Measurements from ENCODE around the gene SLC5A5. TPM values are rescaled to one million over a fixed set of nuclear protein-coding genes. Genes with fewer than 3 reads are reported as not detected.
A peak's percentile ranks its signal among the peaks of the same experiment; 100 is the strongest.
"Not testable (repeated sequence)": the region's sequence is repeated elsewhere in the genome, so short reads cannot be mapped to it uniquely, and the experiment has no call there.

Gene SLC5A5
- polyA plus RNA-seq, 12 donors = 0.05 to 0.11 (median 0.06) TPM; not detected in 6

- DNase-seq = not testable (repeated sequence)
These were observed 47.4 kb downstream of the SLC5A5 start for GRCh38 chr19:17919122-17919521.

DNA sequence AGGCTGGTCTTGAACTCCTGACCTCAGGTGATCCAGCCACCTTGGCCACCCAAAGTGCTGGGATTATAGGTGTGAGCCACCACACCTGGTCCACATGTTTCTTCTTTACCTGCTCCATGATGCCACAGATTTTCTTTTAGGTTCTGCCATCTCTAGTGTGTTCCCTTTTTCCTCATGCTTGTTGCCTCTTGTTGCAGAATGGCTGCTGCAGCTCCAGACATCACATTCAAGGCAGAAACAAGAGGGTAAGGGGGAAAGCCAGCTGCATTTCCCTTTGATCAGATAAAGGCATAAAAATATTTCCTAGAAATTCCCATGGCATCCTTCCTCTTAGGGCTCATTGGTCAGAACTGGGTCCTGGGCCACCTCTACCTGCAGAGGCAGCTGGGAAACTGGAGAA, 48.8 kb downstream of the SLC5A5 start:
- DNase-seq = no peak

GRCh38 chr19:17922138-17922537, 50.4 kb downstream of the SLC5A5 start:
- no peak for DNase-seq

GRCh38 chr19:17926044-17926443, 54.3 kb downstream of the SLC5A5 start:
- no peak for DNase-seq

DNA sequence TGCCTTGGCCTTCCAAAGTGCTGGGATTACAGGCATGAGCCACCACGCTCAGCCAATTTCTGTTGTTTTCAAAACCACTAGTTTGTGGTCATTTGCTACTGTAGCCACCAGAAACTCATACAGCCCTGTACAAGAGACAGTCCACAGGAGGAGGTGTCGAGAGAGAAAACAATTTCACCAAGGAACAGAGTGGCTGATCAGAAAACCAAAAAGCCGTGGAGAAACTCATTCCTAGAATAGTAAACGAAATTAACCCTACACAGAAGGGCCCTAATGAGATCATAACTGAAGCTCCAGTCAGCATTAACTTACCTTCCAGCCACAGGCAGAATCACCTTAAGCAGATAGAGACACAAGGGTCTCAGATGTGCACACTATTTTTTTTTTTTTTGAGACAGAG, 57.3 kb downstream of the SLC5A5 start:
- DNase-seq = no peak

DNA sequence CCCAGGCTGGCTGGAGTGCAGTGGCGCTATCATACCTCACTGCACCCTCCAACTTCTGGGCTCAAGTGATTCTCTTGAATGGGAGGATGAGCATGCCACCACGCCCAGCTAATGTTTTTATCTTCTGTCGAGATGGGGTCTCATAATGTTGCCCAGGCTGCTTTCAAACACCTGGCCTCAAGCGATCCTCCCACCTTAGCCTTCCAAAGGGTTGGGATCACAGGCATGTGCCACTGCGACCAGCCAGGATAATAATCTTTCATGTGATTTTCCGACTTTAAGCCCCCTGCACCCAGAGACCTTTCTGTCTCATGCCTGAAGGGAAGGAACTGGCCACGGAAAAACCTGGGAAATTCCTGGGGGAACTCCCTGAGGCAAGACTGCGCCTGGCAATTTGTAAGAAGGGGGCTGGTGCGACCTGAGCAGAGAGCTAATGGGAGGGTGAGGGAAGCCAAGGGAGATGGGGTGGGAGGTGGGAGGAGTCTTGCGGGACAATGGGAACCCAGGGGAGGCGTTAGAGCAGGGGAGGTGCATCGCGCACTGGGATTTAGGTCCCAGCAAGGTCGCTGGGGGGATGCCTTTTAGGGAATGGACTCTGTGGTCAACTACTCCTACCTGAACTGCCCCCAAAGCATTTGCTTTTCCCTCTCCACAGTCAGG, 59.9 kb downstream of the SLC5A5 start:
- DNase-seq = no peak

DNA sequence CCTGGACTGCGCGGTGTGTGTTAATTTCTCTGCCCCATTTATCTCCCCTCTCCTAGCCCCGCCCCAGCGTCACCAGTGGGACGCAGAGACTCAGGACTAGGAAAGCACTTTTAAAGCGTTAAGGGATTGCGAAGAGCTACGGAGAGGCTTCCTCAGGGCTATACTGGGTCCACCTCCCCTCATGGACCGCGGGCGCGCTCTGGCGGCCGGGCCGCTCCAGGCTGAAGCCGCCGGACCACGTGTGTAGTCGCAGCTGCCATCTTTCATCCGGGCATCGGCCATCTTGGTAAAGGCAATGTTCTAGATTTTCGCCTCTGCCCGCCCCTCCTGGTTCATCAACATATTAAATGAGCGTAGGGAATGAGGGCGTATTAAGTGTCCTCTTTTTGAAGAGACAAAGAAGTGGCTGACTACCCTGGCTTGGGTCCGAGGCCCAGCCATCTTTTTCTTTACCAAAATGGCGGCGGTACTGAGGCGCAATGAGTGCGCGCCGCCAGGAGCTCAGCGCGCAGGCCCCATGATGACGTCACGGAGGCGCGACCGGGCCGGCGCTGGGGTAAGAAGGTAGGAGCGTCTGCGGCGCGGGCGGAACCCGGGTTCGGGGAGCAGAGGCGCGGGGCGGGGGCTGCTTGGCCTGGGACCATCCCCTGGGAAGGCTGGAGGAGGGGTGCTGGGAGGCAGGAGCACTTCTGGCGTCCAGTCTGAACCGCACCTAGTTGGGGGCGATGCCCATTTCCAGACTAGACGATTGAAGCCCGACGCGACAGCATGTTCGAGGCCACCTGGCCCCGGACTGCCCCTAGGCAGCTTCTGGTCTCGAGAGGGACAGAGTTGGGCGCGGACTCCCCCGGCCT, 61.0 kb downstream of the SLC5A5 start, which contains the start of gene CCDC124:
TSS of gene CCDC124 (plus strand) at position 531 of the 854 bp plus-strand sequence. CDS start 3,406 bp downstream, outside the sequence.
- DNase-seq = peak; percentile 92

- DNase-seq = no peak
These were observed 61.8 kb downstream of the SLC5A5 start for GRCh38 chr19:17933414-17934129.

DNA sequence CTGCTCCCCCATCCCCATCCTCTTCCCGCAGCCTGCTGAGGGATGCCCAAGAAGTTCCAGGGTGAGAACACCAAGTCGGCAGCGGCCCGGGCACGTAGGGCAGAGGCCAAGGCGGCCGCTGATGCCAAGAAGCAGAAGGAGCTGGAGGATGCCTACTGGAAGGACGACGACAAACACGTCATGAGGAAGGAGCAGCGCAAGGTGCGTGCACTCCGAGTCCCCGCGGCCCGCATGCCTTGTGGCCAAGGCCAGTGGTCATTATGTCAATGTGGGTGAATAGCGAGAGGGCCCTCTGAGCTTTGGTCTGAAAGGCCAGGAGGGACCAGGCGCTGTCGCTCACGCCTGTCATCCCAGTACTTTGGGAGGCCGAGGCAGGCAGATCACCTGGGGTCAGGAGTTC, 64.6 kb downstream of the SLC5A5 start:
- no peak for DNase-seq

- DNase-seq = no peak
These were observed 65.7 kb downstream of the SLC5A5 start for GRCh38 chr19:17937371-17937900.

DNA sequence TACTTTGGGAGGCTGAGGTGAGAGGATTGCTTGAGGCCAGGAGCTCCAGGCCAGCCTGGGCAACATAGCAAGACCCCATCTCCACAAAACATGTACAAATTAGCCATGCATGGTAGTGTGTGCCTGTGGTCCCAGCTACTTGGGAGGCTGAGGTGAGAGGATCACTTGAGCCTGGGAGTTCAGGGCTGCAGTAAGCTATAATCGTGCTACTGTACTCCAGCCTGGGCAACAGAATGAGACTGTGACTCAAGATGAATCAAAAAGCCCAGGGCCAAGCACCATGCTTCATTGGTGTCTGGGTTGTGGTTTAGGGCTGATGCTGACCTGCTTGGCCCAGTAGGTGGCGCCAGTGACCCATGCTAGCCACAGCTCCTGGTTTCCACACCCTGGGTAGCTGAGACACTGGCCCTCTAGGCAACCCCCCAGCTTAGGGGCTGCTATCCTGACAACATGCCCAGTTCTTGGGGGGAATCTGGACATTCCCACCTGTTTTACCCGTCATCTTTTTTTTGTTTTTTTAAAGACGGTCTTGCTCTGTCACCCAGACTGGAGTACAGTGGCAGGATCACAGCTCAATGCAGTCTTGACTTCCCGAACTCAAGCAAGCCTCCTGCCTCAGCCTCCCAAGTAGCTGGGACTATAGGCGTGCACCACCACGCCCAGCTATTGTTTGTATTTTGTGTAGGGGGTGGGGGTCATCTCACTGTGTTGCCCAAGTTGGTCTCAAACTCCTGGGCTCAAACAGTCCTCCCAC, 66.5 kb downstream of the SLC5A5 start:
- DNase-seq = peak; percentile 74

GRCh38 chr19:17942181-17942580, 70.4 kb downstream of the SLC5A5 start:
- DNase-seq = no peak

DNA sequence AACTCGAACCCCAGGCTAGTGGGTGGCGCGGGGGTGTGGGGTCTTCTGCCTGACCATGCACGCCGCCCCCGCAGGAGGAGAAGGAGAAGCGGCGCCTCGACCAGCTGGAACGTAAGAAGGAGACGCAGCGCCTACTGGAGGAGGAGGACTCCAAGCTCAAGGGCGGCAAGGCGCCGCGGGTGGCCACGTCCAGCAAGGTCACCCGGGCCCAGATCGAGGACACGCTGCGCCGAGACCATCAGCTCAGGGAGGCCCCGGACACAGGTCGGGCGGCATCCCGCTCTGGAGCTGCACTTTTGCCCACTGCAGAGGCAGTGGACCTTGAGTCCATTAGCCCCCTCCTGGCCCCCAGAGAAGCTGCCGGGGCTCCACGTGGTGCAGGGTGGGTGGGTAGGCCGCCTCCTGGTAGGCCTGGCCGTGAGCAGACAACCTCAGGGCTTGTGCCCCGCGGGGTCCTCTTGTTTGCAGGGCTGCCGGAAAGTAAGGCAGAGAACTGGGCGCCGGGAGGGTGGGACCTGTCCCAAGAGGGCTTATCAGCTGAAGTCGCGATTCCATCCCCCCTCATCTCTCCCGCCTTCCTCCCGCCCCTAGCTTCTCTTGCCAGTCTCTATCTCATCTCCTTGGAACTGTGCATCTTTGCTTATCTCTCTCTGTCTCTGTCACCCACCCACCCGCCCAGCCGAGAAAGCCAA, 71.0 kb downstream of the SLC5A5 start:
- DNase-seq = no peak

- no peak for DNase-seq
These were observed 71.8 kb downstream of the SLC5A5 start for GRCh38 chr19:17943274-17944221.

DNA sequence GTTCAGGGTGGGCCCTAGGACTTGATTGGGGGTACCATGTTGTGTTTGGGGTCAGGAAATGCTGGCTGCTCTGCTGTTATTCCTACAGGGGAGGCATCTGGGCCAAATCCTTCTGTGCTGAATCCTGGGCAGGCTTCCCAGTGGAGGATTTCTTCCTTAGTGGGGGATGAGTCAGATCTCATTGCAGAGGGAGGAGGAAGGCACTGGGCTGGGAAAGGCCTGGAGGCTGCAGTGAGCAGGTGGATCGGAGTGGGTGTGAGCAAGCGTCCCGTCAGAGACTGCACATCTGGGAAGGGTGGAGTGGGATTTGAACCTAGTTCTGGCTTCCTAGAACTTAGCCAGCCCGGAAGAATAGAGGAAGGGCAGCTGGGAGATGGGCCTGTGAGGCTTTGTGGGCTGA, 72.6 kb downstream of the SLC5A5 start:
- DNase-seq = no peak

Data from muscle of arm (tissue), 12 donors.